GM18520 (cell line): ENCODE measurements around the gene ENTREP3.
"Not testable (repeated sequence)": the region's sequence is repeated elsewhere in the genome, so short reads cannot be mapped to it uniquely, and the experiment has no call there.

Source experiments
- ATAC-seq: cut with Tn5 transposase; IDR thresholded peaks from one replicate; pipeline ENCODE4 v1.9.1; 2021; ENCODE audit not compliant: unreplicated experiment

Gene ENTREP3

DNA sequence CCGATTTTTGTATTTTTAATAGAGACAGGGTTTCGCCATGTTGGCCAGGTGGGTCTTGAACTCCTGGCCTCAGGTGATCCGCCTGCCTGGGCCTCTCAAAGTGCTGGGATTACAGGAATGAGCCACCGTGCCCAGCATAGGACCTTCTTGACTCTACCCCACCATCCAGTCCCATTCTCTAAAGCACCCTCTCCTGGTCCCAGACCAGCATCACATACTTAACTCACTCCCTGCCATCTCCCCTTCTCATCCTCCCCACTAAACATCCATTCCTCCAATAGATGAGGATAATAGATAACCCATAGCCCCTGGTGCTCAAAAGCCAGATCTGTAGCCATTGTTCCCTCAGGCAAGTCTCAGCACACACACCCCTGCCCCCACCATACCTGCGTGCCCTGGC is 2.1 kb downstream of the ENTREP3 start:
- ATAC-seq = no peak

DNA sequence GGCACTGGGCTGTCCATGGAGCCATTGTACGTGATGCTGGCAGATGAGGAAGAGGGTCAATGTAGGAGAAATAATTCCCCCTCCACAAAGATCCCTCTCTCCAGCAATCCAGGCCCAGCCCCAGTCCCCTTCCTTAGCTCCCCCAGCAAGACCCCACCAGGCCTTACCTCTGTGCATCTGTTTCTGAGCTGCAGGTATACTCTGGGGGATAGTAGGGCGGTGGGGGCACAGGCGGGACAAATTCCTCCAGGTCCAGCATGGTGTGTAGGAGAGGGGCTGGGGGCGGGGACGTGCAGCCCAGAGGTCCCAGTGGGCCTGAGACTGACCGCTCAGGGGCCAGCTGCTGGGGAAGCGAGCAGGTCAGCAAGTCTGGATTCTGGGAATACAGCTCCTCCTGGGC is 3.7 kb downstream of the ENTREP3 start:
- ATAC-seq = no peak

DNA sequence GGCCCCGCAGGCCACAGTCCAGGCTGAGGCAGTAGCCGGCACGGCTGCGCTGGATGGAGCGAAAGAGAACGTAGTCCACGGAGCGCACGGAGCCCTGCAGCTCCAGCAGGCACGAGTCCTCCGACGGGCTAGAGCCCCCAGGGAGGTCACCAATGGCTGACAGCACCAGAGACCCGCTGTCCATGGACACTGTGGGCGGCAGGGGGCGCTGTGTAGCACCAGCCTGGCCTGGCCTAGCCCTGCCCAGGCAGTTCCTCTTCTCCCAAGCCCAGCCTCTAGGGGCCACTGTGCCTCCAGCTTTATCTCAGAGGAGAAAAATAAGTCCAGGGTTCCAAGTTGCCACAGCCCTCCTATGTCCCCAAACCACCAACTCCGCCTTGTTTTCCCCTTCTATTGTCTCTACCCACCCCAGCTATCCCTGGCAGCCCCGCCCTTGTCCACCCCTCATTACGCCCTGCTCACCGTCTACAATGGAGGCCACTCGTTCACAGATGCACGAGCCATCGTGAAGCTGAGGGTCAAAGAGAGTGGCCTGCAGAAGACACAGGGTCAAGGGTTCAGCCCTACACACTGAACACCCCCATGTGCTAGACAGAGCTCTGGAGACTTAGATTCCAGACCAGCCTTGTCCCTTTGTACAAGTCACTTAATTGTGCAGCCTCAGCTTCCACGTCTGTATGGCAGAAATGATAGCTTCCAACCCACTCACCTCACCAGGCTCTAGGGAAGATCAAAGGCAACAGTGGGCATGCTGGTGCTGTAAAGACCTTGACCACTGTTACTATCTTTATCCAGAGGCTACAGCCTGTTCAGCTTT is 4.4 kb downstream of the ENTREP3 start:
- ATAC-seq = peak; percentile 80

DNA sequence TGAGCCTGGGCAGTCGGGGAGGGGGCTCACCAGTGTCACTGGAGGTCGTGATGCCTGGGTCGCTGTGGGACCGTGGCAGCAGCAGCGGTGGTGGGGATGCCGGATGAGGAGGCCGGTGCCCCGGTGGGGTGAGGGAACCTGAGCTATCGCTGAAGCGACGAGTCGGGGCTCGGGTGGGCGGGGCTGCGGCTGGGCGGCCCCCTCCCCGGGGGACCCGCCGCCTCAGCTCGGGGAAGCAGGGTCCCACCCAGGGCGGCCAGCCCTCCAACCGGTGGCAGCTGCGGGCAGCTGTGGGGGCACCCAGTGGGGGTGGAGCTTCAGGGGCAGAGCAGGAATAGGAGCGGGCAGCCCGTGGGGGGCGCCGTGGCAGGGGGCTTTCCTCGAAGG is 5.0 kb downstream of the ENTREP3 start:
- peak; percentile 3 for ATAC-seq

DNA sequence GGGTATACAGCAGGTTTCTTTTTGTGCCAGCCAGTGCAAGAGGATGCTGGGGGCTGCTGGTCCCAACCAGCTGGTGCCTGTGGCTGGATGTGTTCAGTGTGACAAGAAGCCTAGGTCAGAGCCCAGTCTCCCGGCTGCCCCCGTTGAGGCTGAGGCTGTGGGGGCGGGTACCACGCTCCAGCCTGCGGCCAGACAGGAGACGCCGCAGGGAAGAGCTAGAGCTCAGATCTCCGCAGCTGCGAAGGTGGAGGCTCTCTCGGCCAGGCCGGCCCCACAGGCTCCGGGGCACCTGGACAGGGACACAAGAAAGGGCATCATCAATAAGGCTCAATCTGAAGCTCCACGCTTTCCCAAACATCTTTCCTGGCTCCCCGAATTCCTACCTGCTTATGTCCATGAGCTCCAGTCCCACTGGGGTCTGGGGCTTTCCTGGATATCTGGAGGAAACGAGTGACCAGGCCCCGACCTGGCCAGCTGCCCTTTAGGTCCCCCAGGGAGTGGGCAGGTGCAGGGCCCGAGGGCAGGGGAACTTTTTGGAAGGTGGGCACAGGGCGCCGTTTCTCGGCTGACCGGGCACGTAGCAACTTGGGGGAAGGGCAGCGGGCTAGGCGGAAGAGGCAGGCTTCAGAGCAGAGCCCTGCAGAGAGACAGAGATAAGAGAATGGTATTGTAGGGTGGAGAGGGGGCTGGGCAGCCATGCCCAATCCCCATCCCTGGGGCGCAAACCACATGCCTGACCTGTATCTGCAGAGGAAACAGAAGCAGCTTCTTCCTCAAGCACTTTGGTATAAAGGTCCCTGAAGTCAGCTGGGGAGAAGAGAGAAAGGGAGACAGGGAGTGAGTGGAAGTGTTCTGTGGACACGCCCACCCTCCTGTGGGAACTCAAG is 7.4 kb downstream of the ENTREP3 start:
- no peak for ATAC-seq

DNA sequence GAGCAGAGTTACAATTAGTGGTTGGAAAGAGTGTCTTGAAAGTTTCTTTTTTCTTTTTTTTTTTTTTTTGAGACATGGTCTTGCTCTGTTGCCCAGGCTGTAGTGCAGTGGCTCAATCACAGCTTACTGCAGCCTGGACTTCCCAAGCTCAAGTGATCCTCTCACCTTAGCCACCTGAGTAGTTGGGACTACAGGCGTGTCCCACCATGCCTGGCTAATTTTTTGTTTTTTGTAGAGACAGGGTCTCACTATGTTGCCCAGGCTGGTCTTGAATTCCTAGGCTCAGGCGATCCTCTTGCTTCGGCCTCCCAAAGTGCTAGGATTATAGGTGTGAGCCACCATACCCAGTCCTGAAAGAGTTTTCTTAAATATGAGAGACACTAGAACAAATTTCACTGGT is 8.5 kb downstream of the ENTREP3 start:
- ATAC-seq = not testable (repeated sequence)

DNA sequence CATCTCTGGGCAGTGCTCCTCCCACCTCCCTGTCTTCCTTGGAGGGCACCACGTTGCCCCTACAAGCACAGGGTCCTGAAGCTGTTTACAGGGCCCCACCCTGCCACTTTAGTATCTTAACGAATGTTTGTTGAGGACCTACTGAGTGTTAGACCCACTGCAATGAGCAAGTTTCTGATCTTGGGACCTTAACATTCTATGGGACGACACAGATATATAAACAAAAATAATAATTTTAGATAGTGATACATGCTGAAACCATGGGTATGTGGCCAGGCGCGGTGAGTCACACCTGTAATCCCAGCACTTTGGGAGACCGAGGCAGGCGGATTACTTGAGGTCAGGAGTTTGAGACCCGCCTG is 10.1 kb downstream of the ENTREP3 start:
- ATAC-seq = no peak

DNA sequence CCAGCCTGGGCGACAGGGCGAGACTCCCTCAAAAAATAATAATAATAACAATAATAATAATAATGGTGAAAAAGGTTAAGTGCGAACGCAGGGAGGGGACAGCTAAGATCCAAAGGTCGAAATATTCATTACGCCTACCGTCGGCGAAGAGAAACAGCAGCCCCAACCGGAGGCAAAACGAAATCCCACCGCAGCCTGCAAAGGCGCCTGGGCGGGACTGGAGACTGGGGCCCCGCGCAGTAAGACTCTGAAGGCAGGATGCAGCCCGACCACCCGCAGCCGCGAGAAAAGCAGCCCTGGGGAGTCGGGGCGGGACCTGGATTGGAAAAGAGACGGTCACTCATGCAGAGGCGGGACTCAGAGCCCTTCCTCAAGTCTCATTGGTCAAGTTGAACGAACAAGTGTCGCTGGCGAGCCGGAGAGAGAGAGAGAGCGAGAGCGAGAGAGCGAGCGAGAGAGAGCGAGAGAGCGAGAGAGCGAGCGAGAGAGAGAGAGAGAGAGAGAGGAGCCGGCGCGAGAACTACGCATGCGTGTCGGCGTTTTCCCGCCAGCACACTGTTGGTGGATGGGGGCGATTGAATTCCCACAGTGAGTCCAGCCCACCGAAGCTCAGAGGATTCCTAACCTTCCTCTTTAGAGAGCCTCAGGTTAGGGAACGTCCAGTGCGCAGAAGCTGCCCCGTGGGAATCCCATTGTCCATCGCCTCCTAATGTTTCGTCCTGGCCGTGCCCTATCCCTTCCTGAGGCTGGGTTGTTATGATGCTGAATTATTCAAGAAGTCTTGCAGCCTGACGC is 10.7 kb downstream of the ENTREP3 start:
- ATAC-seq = peak; percentile 88

DNA sequence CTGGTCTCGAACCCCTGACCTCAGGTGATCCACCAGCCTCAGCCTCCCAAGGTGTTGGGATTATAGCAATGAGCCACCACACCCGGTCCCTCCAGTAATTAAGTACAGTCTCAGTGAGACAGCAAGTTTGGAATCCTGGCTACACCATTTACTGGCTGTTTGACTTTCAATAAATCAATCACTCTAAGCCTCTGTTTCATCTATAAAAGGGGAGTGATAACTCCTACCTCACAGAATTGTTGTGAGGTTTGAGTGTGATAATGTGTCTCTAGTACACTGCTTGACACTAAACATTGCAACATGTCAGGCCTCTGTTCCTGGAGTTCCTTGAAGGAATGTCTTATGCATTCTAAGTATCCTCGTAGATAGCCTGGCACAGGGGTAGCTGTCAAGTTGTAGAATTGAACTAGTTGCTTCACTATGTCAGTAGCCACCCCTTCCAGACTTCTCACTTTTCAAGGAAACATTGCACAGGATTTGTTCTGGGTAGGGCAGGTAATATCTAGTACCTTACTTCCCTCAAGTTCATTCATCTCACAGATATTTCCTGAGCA is 12.4 kb downstream of the ENTREP3 start:
- no peak for ATAC-seq

DNA sequence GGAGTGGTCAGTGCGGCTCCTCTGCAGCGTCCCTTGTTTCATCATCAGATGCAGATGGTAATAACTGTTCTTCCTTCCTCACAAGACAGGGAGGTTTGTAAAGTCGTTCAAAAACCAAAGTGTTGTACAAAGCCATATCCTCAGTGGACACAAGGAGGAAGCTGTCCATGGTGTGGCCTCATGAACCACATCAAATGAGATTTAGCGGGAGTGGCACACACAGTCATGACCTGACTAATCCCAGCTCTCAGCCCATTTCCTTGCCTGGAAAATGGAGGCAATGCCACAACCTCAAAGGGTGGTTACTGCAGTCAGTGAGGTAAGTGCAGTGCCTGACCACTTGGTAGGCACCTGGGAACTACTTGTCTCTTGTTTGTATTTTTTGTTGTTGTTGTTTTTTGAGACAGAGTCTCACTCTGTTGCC is 13.4 kb downstream of the ENTREP3 start:
- no peak for ATAC-seq

DNA sequence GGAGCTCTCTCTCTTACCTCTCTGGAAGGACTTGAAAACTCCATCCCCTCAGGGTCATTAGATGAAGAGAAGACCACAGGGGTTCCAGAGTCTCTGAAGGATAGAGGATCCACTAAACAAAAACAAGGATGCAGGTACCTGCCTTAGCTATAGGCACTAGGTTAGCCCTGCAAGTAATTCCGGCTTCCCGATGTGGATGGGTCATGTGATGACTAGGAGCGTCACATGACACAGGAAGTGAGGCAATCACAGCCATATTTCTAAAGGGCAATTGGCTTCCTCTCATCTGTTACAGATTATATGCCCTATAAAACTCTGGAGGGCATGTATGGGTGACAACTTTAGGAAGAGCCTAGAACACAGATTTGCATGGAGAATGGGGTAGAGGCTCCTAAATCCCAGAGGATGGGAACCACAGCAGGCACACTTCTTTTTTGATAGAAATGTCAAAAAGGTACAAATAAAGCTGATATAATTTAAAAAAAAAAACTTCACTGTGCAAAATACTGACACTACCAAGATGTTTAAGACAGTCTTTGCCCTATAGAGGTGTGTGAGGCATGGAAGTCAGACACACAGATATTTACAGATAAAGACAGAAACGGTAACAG is 14.1 kb downstream of the ENTREP3 start:
- no peak for ATAC-seq

DNA sequence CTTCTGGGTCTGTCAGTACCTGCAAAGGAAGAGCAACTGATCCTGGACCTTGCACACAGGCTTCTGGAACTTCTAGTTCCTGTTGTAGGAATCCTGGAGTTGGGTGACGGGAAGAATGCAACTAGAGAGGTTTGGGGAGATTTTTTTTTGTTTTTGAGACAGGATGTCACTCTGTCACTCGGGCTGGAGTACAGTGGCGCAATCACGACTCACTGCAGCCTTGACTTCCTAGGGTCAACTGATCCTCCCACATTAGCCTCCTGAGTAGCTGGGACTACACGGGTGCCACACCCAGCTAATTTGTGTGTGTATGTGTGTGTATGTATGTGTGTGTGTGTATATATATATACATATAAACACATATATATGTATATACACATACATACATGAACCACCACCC is 18.8 kb downstream of the ENTREP3 start:
- no peak for ATAC-seq

DNA sequence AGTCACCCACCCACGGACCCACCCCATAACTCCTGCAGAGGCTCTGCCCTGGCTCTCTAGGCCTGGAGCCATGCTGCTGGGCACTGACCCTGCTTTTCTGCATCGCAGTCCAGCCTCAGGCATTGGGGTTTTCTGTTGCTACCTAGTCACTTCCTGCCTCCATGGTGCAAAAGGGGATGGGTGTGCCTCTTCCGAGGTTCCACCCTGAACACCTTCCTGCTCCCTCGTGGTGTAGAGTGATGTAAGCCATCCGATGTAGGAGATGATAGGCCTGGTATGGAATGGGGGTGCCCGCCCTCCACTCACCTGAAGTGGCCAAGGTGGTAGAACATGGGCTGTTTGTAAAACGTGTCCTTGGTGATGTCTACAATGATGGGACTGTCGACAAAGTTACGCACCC is 19.9 kb downstream of the ENTREP3 start:
- ATAC-seq = not testable (repeated sequence)

DNA sequence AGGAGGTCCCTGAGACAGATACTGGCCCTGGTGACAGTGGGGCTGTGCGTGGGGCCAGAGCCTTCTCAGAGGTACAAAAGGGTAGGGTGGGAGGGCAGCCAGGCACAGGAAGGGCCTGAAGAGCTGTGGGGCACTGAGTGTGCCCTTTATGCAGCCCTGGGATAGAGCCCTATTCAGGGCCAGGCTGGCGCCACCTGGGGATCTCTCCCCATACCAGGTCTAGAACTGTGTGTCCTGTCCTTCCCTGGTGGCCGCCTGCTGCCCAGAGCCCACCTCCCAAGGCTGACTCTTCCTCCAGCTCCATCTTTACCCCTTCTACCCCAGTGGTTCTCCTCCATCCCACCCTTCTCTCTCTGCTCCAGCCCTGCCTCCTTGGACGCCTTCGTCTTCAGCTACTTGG is 21.8 kb downstream of the ENTREP3 start:
- ATAC-seq = not testable (repeated sequence)

DNA sequence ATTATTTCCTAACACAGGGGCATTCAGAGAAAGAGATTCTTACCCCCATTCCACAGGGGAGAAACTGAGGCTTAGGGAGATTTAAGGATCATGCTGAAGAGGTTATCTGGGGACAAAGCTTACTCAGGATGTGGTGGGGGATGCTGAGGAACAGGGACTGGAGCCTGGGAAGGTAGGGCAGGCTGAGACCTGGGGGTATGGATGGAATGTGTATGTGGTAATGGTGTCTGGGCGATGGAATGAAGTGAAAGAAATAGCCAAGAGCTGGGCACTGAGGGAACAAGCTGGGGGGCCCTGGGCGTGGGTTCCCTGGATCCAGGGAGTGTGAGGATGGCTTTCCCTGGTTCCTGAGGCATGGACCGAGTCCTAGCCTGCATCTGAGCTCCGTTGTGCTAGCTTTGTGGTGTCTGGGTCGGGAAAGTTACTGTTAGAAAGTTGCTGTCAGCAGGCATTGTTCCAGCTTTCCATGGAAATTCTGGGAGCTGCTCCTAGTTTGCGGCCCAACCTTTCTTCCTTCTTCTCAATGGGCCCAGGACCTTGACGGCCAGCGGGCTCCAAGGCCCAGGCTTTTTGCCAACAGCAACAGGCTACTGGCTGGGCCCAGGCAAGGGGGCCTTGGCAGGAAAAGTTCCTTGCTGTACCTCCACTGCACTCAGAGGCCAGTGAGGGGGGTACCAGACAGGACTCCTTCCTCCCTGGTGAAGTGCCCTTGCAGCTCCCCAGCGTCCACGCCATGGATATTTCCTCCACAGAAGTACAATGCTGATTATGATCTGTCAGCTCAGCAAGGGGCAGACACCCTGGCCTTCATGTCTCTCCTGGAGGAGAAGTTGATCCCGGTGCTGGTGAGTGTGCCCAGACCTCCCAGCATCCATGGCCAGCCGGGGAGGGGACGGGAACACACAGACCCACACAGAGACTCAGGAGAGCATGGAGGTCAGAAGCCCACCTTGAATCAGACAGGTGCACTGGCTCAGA is 23.0 kb downstream of the ENTREP3 start:
- not testable (repeated sequence) for ATAC-seq

DNA sequence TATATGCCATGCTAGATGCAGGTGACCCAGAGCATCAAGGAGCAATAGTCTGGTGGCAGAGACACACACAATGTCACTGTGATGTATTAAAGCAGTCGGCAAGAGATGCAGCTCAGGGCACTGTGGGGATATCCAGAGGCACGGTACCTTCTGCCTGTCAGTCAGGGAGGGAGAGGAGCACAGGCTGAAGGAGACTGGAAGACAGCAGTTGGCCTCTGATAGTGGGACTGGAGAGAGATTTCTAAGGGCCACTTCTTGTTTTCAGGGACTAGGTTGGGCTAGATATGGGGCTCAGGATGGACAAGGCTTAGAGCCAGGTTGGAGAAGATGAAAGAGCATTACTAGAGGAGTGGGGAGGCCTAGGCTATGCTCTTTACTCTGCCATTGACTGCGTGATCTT is 24.0 kb downstream of the ENTREP3 start:
- ATAC-seq = not testable (repeated sequence)

DNA sequence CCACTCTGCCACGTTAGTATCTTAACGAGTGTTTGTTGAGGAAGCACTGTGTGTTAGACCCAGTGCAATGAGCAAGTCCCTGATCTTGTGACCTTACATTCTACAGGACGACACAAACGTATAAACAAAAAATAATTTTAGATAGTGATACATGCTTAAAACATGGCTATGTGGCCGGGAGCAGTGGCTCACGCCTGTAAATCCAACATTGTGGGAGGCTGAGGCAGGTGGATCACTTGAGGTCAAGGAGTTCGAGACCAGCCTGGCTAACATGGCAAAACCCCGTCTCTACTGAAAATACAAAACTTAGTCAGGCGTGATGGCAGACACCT is 27.2 kb downstream of the ENTREP3 start:
- ATAC-seq = no peak

DNA sequence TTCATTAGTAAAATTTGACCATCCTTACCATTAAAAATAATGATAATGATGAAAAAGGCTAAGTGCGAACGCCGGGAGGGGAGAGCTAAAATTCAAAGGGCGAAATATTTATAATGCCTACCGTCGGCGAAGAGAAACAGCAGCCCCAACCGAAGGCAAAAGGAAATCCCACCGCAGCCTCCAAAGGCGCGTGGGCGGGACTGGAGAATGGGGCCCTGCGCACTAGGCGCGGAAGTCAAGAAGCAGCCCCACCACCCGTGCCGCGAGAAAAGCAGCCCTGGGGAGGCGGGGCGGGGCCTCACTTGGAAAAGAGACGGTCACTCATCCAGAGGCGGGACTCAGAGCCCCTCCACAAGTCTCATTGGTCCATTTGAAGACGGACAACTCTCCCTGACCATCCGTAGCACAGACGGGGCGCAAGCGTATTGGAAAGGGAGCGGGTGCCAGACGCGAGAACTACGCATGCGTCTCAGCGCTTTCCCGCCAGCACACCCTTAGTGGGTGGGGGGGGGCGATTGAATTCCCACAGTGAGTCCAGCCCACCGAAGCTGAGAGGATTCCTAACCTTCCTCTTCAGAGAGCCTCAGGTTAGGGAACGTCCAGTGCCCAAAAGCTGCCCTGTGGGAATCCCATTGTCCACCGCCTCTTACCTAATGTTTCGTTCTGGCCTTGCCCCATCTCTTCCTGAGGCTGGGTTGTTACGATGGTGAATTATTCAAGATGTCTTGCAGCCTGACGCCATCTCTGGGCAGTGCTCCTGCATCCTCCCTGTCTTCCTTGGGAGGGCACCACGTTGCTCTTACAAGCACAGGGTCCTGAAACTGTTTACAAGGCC is 27.8 kb downstream of the ENTREP3 start:
- ATAC-seq = peak; percentile 95

DNA sequence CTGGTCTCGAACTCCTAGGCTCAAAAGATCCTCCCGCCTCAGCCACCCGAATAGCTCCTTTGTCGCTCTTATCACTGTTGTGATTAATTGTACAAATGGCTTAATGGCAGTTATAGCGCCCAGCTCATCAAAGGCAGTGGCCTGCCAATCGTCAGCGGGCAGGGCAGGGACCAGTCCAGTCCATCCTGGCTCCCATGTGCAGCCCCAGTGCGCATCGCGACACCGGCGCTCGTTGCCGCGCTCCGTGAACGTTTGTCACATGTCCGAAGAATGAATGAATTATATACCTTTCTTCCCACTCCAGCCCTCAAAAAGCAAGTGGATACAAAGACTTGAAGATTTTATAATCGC is 28.4 kb downstream of the ENTREP3 start:
- ATAC-seq = no peak
